ENCODE data around the gene RNF217. TPM values are rescaled to one million over a fixed set of nuclear protein-coding genes. Genes with fewer than 3 reads are reported as not detected.
"Not testable (repeated sequence)": the region's sequence is repeated elsewhere in the genome, so short reads cannot be mapped to it uniquely, and the experiment has no call there.

Gene RNF217
- total RNA-seq, 3 donors from 2014 or later = 40.1 to 43.3 (median 41.0) TPM

GRCh38 chr6:124963416-124963785, 1.2 kb downstream of the RNF217 start:
- DNase-seq (ENCODE audit: low spot score in 2 of 2) = no peak
- no peaks in the 10 kb centered on the region for H3K36me3 ChIP-seq
- H3K27ac ChIP-seq = peak overlapping the region; percentile 96 to 98
- no peaks in the 10 kb centered on the region for H3K9me3 ChIP-seq
- no peaks in the 10 kb centered on the region for H3K4me1 ChIP-seq
- no peak for TF ChIP-seq POLR2AphosphoS5 (IDR thresholded peaks at IDR 0.05)
- TF ChIP-seq POLR2A (IDR thresholded peaks at IDR 0.05) = no peak
- TF ChIP-seq, protein P1, sequence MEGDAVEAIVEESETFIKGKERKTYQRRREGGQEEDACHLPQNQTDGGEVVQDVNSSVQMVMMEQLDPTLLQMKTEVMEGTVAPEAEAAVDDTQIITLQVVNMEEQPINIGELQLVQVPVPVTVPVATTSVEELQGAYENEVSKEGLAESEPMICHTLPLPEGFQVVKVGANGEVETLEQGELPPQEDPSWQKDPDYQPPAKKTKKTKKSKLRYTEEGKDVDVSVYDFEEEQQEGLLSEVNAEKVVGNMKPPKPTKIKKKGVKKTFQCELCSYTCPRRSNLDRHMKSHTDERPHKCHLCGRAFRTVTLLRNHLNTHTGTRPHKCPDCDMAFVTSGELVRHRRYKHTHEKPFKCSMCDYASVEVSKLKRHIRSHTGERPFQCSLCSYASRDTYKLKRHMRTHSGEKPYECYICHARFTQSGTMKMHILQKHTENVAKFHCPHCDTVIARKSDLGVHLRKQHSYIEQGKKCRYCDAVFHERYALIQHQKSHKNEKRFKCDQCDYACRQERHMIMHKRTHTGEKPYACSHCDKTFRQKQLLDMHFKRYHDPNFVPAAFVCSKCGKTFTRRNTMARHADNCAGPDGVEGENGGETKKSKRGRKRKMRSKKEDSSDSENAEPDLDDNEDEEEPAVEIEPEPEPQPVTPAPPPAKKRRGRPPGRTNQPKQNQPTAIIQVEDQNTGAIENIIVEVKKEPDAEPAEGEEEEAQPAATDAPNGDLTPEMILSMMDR (IDR thresholded peaks at IDR 0.05) = no peak
- intact Hi-C loops (cut with DNase I; ENCODE audit: low total_unique reads) = no loop called here
- H3K27me3 ChIP-seq = no peaks in the 10 kb centered on the region
- peak overlapping the region; percentile 73 to 91 (median 81) for H3K4me3 ChIP-seq

- no peaks in the 10 kb centered on the region for H3K4me1 ChIP-seq
- peak overlapping the region; percentile 73 to 91 (median 81) for H3K4me3 ChIP-seq
- intact Hi-C loops (cut with DNase I; ENCODE audit: low total_unique reads) = no loop called here
- no peaks in the 10 kb centered on the region for H3K9me3 ChIP-seq
- peak; percentile 15 for TF ChIP-seq POLR2A (IDR thresholded peaks at IDR 0.05)
- peak; percentile 39 to 96 (median 85) for TF ChIP-seq POLR2AphosphoS5 (IDR thresholded peaks at IDR 0.05)
- TF ChIP-seq, protein P1 (IDR thresholded peaks at IDR 0.05) = no peak
- no peaks in the 10 kb centered on the region for H3K27me3 ChIP-seq
- H3K27ac ChIP-seq = peak overlapping the region; percentile 96 to 98
- peak in 1 of 2 donors; percentile 30 for DNase-seq (ENCODE audit: low spot score in 2 of 2)
- no peaks in the 10 kb centered on the region for H3K36me3 ChIP-seq
Measured at GRCh38 chr6:124963831-124964763, 1.9 kb downstream of the RNF217 start.

- H3K4me3 ChIP-seq = peak overlapping the region; percentile 73 to 91 (median 81)
- intact Hi-C loops (cut with DNase I; ENCODE audit: low total_unique reads) = no loop called here
- H3K4me1 ChIP-seq = no peaks in the 10 kb centered on the region
- H3K27me3 ChIP-seq = no peaks in the 10 kb centered on the region
- peak overlapping the region; percentile 96 to 98 for H3K27ac ChIP-seq
- H3K36me3 ChIP-seq = no peaks in the 10 kb centered on the region
- no peak for DNase-seq (ENCODE audit: low spot score in 2 of 2)
- TF ChIP-seq, protein P1 (IDR thresholded peaks at IDR 0.05) = no peak
- TF ChIP-seq POLR2AphosphoS5 (IDR thresholded peaks at IDR 0.05) = no peak
- TF ChIP-seq POLR2A (IDR thresholded peaks at IDR 0.05) = no peak
- no peaks in the 10 kb centered on the region for H3K9me3 ChIP-seq
Measured at GRCh38 chr6:124964764-124965105, 2.5 kb downstream of the RNF217 start.

DNA sequence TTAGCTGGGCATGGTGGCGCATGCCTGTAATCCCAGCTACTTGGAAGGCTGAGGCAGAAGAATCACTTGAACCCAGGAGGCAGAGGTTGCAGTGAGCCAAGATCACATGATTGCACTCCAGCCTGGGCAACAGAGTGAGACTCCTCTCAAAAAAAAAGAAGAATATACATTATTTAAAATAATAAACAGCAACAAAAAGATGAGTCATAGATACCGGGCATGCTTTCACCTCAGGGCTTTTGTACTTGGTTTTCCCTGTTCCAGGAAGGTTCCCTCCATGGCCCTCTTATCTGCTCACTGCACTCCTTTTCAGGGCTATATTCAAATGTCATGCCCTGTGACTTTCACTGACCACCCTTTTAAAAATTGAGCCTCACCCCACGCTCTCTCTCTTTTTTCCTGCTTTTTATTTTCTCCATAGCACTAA, 3.2 kb downstream of the RNF217 start:
- peak overlapping the region in 2 of 3 donors; percentile 81 to 91 for H3K4me3 ChIP-seq
- intact Hi-C loops (cut with DNase I; ENCODE audit: low total_unique reads); H3K27me3 ChIP-seq: not testable (repeated sequence)

GRCh38 chr6:124967444-124967843, 5.2 kb downstream of the RNF217 start:
- no peak for TF ChIP-seq POLR2A (IDR thresholded peaks at IDR 0.05)
- TF ChIP-seq, protein P1 (IDR thresholded peaks at IDR 0.05) = no peak
- no peak for TF ChIP-seq POLR2AphosphoS5 (IDR thresholded peaks at IDR 0.05)
- Histone ChIP-seq H3K27me3 (no peaks in the 10 kb centered on the region), H3K36me3 (no peaks in the 10 kb centered on the region), H3K27ac (no peak overlapping the region), H3K4me3 (no peak overlapping the region), H3K9me3 (no peaks in the 10 kb centered on the region), H3K4me1 (no peaks in the 10 kb centered on the region)
- no peak for DNase-seq (ENCODE audit: low spot score in 2 of 2)
- intact Hi-C loops (cut with DNase I; ENCODE audit: low total_unique reads) = no loop called here

More for the DNA sequence above, 3.2 kb downstream of the RNF217 start:
- H3K27ac ChIP-seq = peak overlapping the region; percentile 8 to 96
- not testable (repeated sequence) for H3K9me3 ChIP-seq; H3K4me1 ChIP-seq; H3K36me3 ChIP-seq; DNase-seq (ENCODE audit: low spot score in 2 of 2)
